NCI-H1092 treated with DMSO at 0.1 percent for 48 hours (cell line): ENCODE data around the gene SLC19A1.

Source experiments
- DNase-seq: peaks from one replicate; lab custom pipeline; 2025; lab: John Stamatoyannopoulos, UW

Gene SLC19A1

DNA sequence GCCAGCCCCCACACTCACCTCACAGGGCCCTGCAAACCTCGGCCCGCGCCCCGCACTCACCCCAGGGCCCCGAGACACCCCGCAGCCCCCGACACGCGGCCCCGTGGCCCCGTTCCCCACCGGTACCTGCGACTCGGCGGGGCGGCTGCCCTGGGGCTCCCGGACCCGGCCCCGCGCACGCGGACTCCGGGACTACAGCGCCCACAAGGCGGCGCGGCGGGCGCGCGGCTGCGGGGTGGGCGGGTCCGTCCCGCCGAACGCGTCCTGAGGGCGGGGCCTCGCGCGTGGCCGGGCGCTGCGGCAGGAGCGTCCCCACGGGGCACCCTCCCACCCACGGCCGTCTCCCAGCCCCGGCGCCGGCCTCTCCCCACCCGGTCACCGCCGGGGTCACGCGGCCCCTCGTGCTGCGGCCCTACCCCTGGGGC is at the start of gene SLC19A1:
Gene SLC19A1, minus strand, starts transcription at position 199 of the 425 bp plus-strand sequence. CDS start 4,481 bp downstream, outside the sequence.
- peak; percentile 21 for DNase-seq

DNA sequence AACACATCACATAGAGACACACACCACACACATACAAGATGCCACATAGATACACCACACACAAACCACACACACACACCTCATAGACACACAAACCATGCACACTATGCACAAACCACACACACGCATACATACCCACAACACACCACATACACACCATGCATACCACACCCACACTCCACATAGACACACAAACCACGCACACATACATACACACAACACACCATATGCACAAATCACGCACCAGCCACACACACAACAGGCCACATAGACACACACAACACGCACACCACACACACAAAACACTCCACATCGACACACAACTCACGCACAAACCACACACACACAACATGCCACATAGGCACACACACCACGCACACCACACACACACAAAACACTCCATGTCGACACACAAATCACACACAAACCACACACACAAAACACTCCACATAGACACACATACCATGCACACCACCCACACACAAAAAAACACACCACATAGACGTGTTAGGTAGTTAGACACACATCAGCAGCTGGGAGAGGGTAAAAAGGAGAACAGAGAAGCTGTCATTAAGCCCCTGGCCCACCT is 49.5 kb upstream of the SLC19A1 start:
- no peak for DNase-seq

DNA sequence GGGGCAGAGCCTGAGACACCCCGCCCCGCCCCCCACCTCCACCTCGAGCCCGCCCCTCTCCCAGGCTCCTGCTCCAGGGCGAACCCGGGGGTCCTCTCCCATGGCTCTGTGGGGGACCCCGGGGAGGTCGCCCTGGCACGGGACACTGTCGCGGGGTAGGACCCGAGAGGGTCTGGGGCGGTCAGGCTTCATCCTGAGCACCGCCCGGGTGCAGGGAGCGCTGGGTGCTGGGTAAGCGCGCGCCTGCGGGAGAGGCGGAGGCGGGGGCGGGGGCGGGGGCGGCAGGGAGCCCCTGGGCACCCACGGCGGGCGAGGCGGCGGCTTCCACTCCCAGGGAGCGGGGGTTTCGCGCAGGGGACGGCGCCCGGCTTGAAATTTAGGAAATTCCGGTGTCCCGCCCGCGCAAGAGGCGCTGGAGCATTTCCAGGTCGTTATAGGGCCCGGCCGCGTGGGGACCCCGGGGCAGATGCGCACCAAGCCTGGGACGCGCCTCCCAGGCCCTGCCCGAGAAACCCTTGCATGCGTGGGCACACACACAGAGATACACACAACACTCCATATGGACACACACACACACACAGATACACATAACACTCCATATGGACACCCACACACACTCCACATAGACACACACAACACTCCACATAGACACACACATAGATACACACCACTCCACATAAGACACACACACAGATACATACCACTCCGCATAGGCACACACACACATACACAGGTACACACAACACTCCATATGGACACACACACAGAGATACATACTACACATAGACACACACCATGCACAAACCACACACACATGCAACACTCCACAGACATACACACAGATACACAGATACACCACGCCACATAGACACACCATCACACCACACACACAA is 48.7 kb upstream of the SLC19A1 start:
- no peak for DNase-seq

DNA sequence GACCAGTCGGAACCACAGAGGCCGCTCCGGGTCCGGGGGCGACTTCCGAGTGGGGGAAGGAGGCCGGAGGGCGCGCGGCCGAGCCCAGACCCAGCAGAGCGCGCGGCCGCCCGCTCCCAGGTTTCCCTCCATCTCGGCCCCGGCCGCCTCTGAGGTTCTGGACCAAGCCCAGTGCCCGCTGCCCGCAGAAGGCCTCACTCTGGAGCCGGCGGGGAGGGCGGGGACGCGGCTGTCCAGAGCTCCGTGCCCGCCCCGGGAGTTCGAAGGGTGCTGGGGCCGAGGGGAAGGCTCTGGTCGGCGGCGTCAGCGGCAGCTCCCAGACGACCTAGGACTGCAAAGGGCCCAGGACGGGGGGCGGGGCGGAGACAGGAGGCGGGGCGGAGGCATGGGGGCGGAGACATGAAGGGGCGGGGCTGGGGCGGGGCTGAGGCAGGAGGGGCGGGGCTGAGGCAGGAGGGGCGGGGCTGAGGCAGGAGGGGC is 48.0 kb upstream of the SLC19A1 start:
- no peak for DNase-seq

DNA sequence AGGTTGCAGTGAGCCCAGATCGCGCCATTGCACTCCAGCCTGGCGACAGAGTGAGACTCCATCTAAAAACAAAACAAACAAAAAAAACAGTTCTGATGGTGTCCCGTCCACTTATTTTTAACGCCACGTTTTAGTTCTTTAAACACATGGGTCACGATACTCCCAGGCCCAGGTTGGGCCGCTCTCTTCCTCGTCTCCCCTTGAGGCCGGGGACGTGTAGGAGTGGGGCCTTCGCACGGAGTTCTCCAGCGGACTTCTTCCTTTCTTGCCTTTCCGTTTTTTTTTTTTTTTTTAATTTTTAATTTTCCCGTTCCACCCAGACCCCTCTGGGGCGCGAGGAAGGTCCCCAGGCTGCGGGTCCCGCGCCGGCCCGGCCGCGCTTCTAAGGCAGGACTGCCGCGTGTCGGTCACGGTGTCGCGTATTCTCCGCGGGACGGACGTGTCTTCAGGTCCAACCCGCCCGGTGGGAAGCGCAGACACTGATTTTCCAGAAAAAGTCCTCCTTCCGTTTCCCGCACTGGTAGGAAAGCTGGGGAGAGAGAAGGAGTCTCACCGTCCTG is 47.5 kb upstream of the SLC19A1 start:
- DNase-seq, result no peak

DNA sequence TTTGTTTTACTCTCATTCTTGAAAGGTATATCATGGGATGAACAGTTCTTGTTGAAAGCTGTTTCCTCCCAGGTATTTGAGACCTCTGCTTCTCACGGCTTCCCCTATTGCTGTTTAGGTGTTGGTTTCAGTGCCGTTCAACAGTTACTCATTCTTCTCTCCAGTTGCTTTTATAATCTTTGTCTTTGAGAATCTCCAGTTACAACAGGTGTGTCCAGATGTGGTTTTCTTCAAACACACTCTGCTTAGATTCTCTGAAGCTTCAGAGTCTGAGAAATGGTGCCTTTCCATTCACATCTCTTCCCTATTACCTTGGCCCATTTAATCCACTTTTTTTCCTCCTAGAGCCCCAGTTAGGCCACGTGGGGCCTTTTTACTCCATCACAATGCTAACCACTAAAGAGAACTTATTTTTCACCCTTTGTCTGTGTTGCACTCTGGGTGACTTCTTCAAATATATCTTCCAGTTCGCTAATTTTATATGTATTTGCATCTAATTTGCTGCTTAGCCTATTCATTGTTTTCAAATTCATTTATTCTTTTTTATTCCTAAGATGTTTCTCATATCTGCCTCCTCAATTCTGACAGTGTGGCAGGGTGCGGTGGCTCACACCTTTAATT is 46.7 kb upstream of the SLC19A1 start:
- DNase-seq, result no peak

DNA sequence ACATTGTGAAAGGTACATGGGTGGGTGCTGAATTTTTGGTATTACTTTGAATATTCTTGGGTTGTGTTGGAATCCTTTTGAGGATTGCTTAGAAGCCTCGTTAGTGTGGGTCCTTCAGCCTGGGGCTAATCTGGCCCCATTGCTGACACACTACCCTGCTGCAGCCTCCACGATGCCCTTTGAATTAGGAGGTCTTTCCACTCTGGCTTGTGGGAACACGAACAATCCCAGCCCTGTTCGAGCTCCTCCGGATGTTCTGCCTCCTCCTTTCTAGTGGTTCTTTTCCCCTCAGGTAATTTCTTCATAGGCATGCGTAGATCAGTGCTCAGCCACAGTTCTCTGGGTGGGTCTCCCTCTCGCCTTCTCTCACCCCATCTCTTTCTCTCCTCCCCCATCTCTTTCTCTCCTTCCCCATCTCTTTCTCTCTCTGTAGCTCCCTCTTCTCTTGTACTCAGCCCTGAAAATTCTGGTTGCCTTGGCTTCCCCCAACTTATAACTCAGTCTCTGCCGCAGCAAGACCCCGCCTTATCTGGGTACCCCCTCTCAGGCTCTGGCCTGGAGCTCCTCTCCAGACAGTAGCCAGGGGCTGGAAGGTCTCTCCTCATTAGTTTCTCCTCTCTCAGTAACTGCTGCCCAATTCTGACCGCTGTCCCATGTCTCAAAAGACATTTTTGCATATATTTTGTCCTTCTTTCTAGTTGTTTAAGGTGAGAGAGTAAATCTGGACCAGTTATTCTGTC is 46.0 kb upstream of the SLC19A1 start:
- DNase-seq, result no peak

DNA sequence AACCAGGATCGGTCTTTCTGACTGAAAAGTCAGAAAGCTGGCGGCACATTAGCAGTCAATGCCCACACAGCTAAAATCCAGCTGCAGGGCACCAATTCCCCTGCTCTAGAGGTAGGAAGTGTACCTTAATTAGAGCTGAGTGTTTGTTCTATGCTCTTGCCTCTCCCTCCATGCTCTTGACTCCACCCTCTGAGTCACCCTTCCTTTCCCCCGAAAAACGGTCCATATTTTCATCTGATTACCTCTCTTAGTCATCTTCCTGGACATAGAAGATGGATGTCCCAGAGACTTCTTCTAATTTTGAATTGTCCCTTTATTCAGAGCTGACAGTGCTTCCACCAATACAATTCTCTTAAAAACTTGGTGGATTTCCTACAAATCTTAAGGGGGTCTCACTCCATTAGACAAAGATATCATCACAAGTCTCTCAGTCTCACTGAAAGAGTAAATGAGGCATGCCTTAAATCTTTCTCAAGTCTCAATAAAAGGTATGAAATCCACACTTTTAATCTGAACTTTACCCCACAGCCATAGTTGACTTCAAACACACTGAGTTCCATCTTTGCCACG is 44.1 kb upstream of the SLC19A1 start:
- DNase-seq, result no peak

DNA sequence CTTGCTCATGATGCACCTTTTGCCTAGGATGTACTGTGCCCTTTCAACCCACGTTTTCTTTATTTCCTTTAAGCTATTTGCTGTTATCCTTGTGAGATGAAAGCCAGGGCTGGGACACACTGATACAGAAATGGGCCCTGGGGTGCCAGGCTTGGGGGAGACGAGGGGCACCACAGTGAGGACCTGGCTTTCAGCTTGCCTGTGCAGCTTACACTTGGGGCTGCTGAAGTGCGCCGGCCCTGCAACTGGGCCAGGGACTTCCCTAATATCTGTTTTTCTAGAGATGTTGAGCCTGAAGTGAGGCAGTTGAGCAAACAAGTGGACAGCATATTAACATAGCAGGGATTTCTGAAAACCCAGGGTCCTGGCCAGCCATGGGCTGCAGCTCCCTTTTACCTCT is 42.5 kb upstream of the SLC19A1 start:
- no peak for DNase-seq

DNA sequence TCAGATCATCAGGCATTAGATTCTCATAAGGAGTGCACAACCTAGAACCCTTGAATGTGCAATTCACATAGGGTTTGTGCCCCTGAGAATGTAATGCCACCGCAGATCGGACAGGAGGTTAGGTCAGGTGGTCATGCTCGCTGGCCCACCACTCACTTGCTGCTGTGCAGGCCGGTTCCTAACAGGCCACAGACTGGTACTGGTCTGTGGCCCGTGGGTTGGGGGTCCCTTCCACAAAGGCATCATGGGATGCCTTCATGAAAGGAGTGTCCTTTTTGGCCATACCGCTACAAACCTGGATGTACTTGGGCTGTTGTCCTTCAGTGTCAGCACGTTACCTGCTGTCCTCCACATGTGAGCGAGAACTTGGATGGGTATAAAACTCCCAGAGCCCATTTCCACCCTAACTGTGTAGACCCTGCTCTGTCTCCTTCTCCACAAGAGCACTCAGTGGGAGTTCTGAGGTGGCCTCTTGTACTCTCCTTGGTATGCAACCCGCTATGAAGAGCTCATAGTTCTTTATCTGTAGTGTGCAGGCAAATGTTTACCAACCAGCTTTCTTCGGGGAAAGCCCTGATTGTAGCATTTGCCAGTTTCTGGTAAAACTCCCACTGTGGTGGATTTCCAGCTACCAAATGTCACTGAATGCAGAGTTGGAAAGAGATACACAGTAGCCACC is 41.7 kb upstream of the SLC19A1 start:
- no peak for DNase-seq

DNA sequence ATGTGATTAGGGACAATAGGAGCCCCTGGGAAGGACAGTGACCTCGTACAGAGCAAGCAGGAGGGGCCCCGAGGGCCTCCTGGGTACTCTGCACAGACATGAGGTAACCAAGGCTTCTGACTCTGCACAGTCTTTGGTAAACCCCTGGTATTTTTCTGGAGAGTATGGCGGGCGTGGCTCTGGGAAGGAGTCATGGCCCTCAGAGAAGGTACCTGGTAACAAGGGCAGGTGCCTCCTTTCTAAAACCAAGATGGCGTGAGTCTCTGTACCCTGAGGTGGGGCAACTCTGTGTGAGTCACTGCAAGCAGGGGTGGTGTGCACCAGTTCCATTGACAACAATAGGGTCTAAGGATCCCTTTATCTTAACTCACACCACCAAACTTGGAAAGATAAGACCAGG is 39.9 kb upstream of the SLC19A1 start:
- DNase-seq, result no peak

DNA sequence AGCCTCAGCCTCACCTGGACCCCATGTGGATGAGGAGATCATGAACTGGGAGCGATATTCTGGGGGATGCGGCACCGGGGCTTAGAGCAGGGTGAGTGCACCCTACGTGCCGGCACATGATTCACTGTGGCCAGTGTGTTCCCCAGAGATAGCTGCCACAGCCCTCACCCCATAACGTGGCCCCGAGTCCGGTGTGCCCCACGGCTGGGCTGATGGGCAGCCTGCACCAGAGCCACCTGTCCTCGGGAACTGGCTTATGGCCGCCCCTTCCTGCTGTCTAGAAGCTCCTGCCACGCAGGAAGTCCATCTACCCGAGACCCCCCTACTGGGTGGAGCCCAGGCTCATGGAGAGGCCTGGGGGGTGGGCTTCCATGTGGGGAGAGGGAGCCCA is 39.1 kb upstream of the SLC19A1 start:
- no peak for DNase-seq

DNA sequence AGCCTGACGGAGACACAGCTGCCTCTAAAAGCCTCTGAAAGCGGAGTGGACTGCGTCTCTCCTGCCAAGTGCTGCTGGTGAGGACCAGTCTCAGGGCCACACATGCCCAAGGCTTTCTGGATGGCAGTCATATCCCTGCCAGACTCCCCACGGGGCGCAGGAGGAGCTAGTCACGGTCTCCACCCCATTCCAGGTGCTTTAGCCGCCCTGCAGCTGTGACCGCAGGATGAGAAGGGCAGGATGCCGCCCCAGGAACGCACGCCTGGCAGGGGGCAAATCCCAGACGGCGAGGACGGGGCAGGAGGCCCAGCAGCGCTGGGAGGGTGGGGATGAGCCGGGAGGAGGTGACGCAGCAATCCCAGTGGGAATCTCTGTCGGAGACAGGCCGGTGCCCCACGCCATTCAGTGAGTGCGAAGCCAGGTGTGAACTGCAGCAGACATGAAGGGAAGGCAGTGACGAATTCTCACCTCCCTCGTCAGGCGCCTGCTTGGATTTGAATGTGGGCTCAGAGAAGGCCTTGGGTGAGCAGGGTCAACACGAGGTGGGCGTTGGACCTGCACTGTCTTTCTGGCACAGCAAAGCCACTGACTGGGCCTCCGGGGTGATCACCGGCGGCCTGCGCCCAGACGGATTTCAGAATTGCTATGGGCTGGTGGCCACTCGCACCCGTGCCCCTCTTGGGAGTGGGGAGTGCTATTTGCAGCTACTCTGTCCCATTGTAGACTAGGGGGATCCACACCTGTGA is 38.5 kb upstream of the SLC19A1 start:
- no peak for DNase-seq

DNA sequence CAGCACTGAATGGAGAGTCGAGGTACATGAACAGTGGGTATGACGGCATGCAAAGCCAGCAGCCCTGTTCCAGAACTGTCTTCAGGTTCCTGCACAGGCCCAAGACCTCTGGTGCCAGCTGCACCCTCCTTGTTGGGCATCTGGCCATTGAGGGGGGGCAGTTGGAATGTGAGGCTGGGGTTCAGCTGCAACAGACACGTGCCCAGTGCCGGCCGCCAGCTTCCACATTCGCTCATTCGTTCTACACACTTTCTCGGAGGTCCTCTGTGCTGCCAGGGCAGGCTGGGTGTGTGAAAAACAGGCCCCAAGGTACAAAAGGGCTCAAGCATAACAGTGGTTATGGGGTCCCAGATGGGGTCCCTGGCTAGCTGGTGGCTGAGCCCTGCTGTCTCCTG is 37.9 kb upstream of the SLC19A1 start:
- no peak for DNase-seq

DNA sequence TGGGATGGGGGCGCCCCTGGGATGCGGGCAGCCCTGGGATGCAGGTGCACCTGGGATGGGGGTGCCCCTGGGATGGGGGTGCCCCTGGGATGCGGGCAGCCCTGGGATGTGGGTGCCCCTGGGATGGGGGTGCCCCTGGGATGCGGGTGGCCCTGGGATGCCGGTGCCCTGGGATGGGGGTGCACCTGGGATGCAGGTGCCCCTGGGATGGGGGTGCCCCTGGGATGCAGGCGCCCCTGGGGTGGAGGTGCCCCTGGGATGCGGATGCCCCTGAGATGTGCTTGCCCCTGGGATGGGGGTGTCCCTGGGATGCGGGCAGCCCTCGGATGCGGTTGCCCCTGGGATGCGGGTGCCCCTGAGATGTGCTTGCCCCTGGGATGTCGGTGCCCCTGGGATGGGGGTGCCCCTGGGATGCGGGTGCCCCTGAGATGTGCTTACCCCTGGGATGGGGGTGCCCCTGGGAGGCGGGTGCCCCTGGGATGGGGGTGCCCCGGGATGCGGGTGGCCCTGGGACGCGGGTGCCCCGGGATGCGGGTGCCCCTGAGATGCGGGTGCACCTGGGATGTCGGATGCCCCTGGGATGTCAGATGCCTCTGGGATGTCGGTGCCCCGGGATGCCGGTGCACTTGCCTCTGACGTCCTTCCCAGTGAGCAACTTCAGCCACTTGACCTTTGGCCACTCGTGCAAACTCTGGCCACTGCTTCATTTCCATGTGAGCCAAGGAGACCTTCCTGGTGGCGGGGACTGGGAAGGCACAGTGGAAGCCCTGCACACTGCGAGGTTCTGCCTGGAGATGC is 37.3 kb upstream of the SLC19A1 start:
- no peak for DNase-seq

DNA sequence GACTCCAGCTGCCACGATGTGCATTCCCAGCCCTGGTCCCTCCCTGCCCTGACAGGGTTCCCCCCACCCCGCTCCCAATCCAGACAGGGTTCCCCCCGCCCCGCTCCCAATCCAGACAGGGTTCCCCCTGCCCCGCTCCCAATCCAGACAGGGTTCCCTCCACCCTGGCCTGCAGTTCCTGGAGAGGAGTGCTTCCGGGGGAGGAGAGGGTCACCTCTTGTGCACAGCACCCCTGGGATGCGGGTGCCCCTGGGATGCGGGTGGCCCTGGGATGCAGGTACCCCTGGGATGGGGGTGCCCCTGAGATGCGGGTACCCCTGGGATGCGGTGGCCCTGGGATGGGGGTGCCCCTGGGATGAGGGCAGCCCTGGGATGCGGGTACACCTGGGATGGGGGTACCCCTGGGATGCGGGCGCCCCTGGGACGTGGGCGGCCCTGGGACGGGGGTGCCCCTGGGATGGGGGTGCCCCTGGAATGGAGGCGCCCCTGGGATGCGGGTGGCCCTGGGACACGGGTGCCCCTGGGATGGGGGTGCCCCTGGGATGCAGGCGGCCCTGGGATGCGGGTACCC is 36.7 kb upstream of the SLC19A1 start:
- DNase-seq, result no peak

DNA sequence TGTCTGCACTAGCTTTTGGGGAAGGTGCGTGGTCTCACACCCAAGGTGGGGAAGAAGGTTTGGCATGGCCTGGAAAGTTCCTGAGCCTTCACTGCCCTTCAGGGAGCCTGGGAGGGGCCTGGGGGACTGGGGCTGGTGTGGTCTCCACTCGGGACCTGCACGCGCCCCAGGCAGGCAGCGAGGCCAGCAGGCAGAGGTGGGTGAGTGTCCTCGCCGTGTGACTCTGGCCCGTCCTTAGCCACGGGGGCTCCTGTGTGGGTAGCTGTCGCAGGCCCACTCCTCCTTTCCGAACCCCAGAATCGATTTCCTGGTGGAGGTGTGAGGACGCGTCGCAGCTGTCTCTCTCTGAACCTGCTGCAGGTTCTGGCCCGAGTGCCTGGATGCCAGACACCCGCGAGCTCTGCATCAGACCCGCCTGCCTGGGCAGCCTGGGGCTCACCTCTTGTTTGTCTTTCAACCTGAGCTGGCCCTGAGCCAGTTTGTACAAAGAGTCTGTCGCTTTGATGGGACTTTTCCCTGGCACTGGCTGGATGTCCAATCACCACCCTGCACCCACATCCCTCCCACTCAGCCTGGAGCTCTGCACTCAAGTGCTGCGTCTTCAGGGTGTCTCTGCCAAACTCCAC is 36.0 kb upstream of the SLC19A1 start:
- peak; percentile 46 for DNase-seq

DNA sequence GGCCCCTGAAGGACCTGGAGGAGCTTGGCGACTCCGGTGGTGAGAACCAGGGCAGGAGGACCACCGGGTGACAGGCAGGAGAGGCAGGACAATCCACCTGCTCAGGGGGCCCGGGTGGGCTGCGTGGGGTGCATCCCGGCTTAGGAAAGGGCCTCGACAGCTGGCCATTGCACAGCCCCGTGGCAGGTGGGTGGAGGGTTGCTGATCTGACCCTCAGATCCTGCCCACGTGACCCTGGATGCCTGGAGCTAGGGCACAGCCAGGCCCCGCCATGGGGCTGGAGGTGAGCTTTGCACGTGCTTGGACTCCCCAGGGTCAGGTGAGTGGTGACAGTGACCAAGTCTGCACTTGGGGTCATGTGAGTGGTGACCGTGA is 35.5 kb upstream of the SLC19A1 start:
- no peak for DNase-seq
